HG03575 (cell line): ENCODE measurements around the gene PDE4C.

Experiments used
- ATAC-seq: cut with Tn5 transposase; IDR thresholded peaks from one replicate; pipeline ENCODE4 v1.9.1; 2021; ENCODE audit not compliant: unreplicated experiment, insufficient number of reproducible peaks, low FRiP score; ENCODE audit errors: extremely low read depth

PDE4C gene

DNA sequence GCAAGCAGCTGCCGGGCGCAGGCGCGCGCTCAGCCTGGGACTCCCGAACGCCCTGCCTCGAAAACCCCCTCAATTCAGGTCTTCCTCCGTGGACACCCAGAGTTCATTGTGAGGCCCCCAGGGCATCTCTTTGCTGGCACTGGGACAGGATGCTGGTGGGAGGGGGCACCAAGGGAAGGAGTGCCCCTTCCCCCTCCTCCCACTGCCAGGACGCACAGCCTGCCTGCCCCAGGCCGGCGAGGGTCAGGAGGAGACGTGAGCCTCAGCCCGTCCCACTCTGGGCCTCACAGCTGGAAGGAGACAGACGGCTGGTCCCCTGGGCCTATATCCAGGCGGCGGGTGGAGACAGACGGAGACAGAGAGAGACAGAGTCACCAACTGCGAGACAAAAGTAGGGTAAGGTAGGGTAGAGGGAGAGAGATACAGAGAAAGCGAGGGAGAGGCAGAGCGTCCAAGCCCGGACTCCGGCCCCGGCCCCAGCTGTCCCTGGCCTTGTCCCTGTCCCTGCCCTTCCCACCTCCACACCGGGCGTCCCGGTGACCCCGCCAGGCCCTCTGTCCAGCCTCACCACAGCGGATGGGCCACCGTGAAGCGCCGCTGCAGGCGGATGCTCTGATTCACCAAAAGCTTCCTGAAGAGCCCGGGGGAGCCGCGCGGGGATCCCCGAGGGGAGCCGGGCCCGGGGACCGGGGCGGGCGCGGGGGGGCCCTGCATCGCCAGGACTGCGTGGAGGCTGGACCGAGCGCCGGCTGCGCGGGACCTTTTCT lies at the start of gene PDE4C:
Gene PDE4C, minus strand, starts transcription at position 737 of the 767 bp plus-strand sequence. Its CDS starts 23 bp downstream, at position 714.
- ATAC-seq = no peak

GRCh38 chr19:18274781-18275356 lies 48.6 kb upstream of the PDE4C start:
- ATAC-seq = no peak

DNA sequence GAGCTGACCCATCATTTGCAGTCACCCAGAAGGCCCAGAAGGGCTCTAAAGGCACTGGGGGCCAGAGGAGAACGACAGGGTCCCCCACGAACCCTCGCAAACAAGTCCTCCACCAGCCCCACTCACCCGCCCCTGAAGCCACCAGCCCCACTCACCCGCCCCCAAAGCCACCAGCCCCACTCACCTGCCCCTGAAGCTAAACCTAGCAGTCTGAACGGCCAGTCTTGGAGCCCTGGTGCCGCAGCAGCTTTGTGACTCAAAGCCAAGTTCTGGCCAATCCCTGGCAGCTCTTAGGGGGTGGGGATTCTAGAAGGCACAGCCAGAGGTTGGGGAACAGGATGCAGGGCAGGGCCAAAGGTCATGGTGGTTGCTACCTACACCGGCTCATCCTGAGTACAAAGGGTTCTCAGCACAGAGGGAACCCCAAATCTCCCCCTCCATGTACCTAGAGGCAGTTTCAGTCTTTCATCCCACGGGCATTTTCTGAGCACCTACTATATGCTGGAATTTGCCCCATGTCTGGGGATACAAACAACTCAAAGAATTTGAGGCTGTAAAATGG lies 48.1 kb upstream of the PDE4C start, which contains the start of gene IQCN:
Gene IQCN, minus strand, starts transcription at position 234 of the 562 bp plus-strand sequence. CDS start 4,974 bp downstream, outside the sequence.
- no peak for ATAC-seq

- no peak for ATAC-seq
These were observed 47.5 kb upstream of the PDE4C start for GRCh38 chr19:18273561-18274218.

- no peak for ATAC-seq
These were observed 45.2 kb upstream of the PDE4C start for GRCh38 chr19:18271433-18271841.

DNA sequence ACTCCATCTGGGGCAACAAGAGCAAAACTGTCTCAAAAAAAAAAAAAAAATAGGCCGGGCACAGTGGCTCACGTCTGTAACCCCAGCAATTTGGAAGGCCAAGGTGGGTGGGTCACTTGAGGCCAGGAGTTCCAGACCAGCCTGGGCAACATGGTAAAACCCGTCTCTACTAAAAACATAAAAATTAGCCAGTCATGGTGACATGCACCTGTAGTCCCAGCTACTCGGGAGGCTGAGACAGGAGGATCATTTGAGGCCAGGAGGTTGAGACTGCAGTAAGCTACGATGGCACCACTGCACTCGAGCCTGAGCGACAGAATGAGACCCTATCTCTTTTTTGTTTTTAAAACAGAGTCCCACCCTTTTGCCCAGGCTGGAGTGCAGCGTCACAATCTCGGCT lies 44.1 kb upstream of the PDE4C start:
- ATAC-seq = no peak

GRCh38 chr19:18269070-18269723 lies 43.0 kb upstream of the PDE4C start:
- ATAC-seq = no peak

- ATAC-seq = no peak
These were observed 40.8 kb upstream of the PDE4C start for GRCh38 chr19:18266771-18267686.

- no peak for ATAC-seq
These were observed 39.3 kb upstream of the PDE4C start for GRCh38 chr19:18265582-18265981.

GRCh38 chr19:18264971-18265540 lies 38.8 kb upstream of the PDE4C start:
- no peak for ATAC-seq

- no peak for ATAC-seq
These were observed 38.1 kb upstream of the PDE4C start for GRCh38 chr19:18264137-18264854.

GRCh38 chr19:18263324-18264136 lies 37.3 kb upstream of the PDE4C start:
- no peak for ATAC-seq

DNA sequence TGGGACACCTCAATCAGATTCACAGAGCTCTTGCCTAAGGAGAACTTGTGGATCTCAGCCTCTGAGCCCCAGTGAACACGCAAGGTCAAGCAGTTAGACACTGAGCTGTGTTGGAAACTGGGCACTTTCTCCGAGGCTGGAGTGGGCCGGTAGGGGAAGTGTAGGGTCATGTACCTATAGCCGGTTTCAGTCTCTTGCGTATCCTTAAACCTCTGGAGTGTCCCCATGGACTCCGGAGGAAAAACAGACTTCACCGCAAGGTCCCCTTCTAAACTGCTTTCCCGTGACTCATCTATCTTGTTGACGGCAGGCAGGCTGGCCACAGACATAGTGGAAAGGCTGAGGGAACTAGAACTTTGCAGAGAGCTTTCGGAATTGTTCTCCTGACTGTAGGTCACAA lies 36.7 kb upstream of the PDE4C start:
- ATAC-seq = no peak

DNA sequence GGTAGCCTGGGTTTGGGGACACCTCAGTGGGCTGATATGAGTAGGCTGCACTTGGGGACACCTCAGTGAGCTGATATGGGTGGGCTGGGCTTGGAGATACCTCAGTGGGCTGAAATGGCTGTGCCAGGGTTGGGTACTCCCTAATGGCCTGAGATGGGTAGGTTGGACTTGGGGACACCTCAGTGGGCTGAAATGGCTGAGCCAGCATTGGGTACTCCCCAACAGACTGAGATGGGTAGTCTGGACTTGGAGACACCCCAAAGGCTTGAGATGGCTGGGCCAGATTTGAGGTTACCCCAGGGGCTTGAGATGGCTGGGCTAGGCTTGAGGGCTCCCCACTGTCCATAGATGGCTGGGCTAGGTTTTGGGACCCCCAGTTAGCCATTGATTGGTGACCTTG lies 35.9 kb upstream of the PDE4C start:
- ATAC-seq = no peak

DNA sequence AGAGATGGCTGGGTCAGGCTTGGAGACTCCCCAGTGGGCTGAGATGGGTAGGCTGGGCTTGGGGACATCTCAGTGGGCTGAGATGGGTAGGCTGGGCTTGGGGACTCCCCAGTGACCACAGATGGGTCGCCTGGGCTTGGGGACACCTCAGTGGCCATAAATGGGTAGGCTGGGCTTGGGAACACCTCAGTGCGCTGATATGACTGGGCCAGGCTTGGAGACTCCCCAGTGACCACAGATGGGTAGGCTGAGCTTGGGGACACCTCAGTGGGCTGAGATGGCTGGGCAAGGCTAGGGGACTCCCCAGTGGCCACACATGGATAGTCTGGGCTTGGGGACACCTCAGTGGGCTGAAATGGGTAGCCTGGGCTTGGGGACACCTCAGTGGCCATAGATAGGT lies 35.2 kb upstream of the PDE4C start:
- no peak for ATAC-seq

DNA sequence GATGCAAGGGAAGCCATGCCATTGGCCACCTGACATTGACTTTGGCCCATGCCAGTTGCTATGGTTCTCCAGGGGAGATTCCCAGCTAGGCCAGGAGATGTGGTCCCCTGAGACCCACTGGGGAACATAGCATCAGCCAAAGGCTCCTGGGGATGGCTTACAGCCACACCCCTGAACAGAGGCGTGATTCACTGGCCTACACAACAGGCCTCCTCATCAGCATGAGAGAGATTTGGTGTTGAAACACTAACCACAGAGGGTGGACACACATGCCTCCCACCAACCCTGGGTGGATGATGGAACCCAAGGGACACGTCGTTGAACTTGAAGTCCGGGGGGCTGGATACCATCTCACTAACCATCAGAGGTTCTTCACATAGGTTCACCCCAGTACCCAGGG lies 33.7 kb upstream of the PDE4C start:
- no peak for ATAC-seq
